Esophagus muscularis mucosa (tissue), 4 donors: Measurements from ENCODE around the gene RNU6-9. TPM values are rescaled to one million over a fixed set of nuclear protein-coding genes. Genes with fewer than 3 reads are reported as not detected.

Experiments
- DNase-seq: peaks from one replicate; pipeline ENCODE4 v3.0.0-alpha.2; 2017; ENCODE audit errors: extremely low spot score
- H3K27ac ChIP-seq, 4 donors: fragments of 200-600 bp; sonication (generic); replicated peaks in 1 of 4; 1 replicate in 3 of 4; 2 replicates in 1 of 4; pipeline ENCODE4 v1.5.1; 2016 to 2019; ENCODE audit warnings: mild to moderate bottlenecking in 1 of 4
- H3K27me3 ChIP-seq, 4 donors: fragments of 200-600 bp; sonication (generic); one replicate each; pipeline versions ENCODE4 v1.5.1 to v1.6.0; 2016 to 2019
- H3K36me3 ChIP-seq, 4 donors: fragments of 200-600 bp; sonication (generic); one replicate each; pipeline ENCODE4 v1.5.1; 2016 to 2019
- H3K4me1 ChIP-seq, 4 donors: fragments of 200-600 bp; sonication (generic); one replicate each; pipeline ENCODE4 v1.5.1; 2016 to 2019
- H3K4me3 ChIP-seq, 4 donors: fragments of 200-600 bp; sonication (generic); 1 replicate in 2 of 4; 2 replicates in 2 of 4; pipeline ENCODE4 v1.5.1; 2016 to 2019; ENCODE audit warnings: mild to moderate bottlenecking in 4 of 4, moderate library complexity in 1 of 4
- H3K9me3 ChIP-seq, 4 donors: fragments of 200-600 bp; sonication (generic); 1 replicate in 3 of 4; 2 replicates in 1 of 4; pipeline ENCODE4 v1.5.1; 2016 to 2019
- EP300 ChIP-seq: sonication (generic); formaldehyde crosslinking; IDR thresholded peaks from one replicate; pipeline ENCODE4 v1.6.1; 2017; ENCODE audit warnings: antibody characterized with exemption
- POLR2A ChIP-seq: fragments of 450-650 bp; IDR thresholded peaks from one replicate; pipeline ENCODE4 v1.6.1; 2017; ENCODE audit warnings: antibody characterized with exemption, moderate library complexity, mild to moderate bottlenecking, low read depth
- POLR2AphosphoS5 ChIP-seq, 2 donors: sonication (generic); formaldehyde crosslinking; IDR thresholded peaks; one replicate each; pipeline ENCODE4 v1.6.1; 2017; ENCODE audit warnings: antibody characterized with exemption in 2 of 2
- WGBS: methylation state at CpG from one replicate; pipeline ENCODE4 v1.1.5; 2018; 5-methylcytosine and 5-hydroxymethylcytosine counted together
- intact Hi-C: fragments of 100-400 bp; cut with DNase I; formaldehyde crosslinking; loops from one replicate; pipeline ENCODE4 v1.15.1; 2023
- total RNA-seq, 4 donors: library from RNA; depleted of rRNA; stranded (reverse); fragments of >200 nt; gene quantifications; one replicate each; pipeline versions ENCODE4 v1.1.0 to v1.2.1, GENCODE V29; 2016
- TF ChIP-seq, protein P1 (sequence below), 3 experiments: fragments of 200-600 bp in 2 of 3; fragments of 450-650 bp in 1 of 3; sonication (generic) in 2 of 3; IDR thresholded peaks; one replicate each; pipeline ENCODE4 v1.5.1; 2017 to 2019; ENCODE audit warnings: antibody characterized with exemption in 3 of 3, mild to moderate bottlenecking in 2 of 3, moderate library complexity in 1 of 3

The RNU6-9 gene
- total RNA-seq, 4 donors from 2014 or later, result not detected

DNA sequence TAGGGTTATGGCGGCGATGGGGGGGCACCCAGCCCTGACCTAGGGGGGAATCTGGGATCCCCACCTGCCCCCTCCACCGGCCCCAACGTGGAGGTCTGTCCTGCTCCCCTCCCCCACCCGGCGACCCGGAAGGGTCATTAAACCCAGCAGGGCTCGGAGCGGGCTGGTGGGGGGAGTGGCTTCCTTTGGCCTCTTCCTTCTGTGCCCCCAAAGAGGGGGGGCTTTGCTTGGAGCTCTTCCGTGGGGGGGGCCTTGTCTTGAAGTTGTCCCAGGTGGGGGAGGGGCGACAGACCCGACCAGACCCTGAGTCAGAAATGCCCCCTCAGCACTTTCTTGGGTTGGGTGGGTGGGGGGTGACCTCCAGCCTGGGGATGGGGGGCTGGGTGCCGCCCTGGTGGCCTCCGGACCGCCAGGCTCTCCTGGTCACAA lies 34.1 kb downstream of the RNU6-9 start:
- Histone ChIP-seq H3K27me3 (no peaks in the 10 kb centered on the region), H3K36me3 (peaks cover 0 to 24% (median 7%) of the 10 kb centered on the region in 4 donors), H3K4me3 (peak overlapping the region; percentile 82 to 98 (median 88)), H3K9me3 (no peaks in the 10 kb centered on the region), H3K4me1 (peaks cover 20 to 51% (median 38%) of the 10 kb centered on the region in 4 donors), H3K27ac (peak overlapping the region; percentile 80 to 88 (median 84))
- intact Hi-C loops, result no loop called here
- DNase-seq, result no peak
- TF ChIP-seq, protein P1, sequence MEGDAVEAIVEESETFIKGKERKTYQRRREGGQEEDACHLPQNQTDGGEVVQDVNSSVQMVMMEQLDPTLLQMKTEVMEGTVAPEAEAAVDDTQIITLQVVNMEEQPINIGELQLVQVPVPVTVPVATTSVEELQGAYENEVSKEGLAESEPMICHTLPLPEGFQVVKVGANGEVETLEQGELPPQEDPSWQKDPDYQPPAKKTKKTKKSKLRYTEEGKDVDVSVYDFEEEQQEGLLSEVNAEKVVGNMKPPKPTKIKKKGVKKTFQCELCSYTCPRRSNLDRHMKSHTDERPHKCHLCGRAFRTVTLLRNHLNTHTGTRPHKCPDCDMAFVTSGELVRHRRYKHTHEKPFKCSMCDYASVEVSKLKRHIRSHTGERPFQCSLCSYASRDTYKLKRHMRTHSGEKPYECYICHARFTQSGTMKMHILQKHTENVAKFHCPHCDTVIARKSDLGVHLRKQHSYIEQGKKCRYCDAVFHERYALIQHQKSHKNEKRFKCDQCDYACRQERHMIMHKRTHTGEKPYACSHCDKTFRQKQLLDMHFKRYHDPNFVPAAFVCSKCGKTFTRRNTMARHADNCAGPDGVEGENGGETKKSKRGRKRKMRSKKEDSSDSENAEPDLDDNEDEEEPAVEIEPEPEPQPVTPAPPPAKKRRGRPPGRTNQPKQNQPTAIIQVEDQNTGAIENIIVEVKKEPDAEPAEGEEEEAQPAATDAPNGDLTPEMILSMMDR (IDR thresholded peaks at IDR 0.05), result no peak
- TF ChIP-seq POLR2AphosphoS5 (IDR thresholded peaks at IDR 0.05), result no peak
- TF ChIP-seq EP300, result no peak
- no peak for TF ChIP-seq POLR2A
- WGBS, result 13% methylated on average over 3 of the region's 15 CpGs

DNA sequence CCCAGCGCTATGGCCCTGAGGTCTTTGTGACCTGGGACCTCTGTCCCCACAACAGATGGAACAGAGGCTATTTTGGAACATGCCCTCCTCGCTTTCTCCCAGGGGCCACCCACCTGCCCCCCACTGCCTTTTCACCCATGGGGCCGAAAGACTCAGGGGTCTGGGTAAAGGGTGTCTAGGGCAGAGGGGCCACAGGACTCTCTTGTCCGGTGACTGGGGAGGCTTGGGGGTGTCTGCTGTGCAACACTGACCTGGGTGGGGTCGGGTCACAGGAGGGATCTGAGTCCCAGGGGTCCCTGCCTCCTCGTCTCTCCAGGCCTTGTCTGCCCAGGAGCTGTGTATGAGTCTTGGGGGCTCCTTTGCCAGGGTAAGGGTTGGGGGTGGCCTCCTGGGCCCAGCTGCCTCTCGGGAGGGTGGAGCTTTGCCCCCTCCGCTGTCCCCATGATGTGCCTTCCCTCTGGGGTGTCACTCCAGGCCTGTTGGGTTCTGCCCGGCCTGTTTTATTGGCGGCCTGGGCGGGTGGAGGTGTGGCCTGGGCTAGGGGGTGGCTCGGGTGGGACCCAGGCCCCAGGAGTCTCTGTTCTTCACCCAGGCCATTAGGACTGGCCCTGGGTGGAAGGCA lies 34.6 kb downstream of the RNU6-9 start:
- H3K36me3 ChIP-seq, result peaks cover 0 to 27% (median 7%) of the 10 kb centered on the region in 4 donors
- 72% methylated on average over 7 of the region's 12 CpGs for WGBS
- H3K4me3 ChIP-seq, result peak overlapping the region; percentile 82 to 98 (median 88)
- no peaks in the 10 kb centered on the region for H3K9me3 ChIP-seq
- intact Hi-C loops, result no loop called here
- H3K27me3 ChIP-seq, result no peaks in the 10 kb centered on the region
- peaks cover 25 to 56% (median 43%) of the 10 kb centered on the region in 4 donors for H3K4me1 ChIP-seq
- no peak for DNase-seq
- H3K27ac ChIP-seq, result peak overlapping the region; percentile 80 to 88 (median 84)
- no peak for TF ChIP-seq POLR2A

DNA sequence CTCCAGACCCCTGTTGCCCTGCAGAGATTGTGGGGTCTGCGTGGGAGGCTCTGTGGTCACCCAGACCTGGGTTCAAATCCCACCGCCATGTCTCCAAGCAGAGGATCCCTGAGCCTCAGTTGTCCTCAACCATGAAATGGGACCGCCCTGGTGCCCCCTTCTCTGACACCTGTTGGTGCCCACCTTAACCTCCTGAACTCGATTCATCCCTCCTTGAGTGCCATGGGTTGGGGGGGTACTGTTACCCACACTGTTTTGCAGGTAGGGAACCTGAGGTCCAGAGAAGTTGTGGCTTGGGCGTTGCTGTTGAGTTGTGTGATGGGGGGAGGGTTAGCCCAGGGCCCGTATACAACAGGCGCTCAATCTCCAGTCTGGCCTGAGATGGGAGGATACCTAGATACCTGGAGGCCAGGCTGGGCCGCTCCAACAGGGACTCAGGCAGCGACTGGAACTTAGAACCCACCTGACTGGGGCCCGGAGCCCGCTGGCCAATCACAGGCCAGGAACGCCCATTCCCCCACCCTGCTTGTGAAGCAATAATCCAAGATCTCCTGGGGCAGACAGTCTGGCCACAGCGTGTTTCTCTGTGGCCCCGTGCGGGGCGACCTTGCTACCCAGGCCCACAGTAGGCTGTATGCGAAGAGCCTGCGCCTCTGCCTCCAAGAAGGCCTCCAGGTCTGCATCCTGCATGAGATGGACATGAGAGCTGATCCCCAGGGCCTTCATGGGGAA lies 35.4 kb downstream of the RNU6-9 start:
- Histone ChIP-seq H3K27ac (peak overlapping the region; percentile 80 to 88 (median 84)), H3K27me3 (no peaks in the 10 kb centered on the region), H3K4me3 (no peak overlapping the region), H3K36me3 (peaks cover 0 to 27% (median 7%) of the 10 kb centered on the region in 4 donors), H3K9me3 (no peaks in the 10 kb centered on the region), H3K4me1 (peaks cover 33 to 64% (median 51%) of the 10 kb centered on the region in 4 donors)
- intact Hi-C loops, result no loop called here
- TF ChIP-seq POLR2AphosphoS5 (IDR thresholded peaks at IDR 0.05) (no peak), POLR2A (no peak), EP300 (no peak)
- TF ChIP-seq, protein P1 (IDR thresholded peaks at IDR 0.05), result no peak
- DNase-seq, result no peak
- 74% methylated on average over 7 of the region's 18 CpGs for WGBS

DNA sequence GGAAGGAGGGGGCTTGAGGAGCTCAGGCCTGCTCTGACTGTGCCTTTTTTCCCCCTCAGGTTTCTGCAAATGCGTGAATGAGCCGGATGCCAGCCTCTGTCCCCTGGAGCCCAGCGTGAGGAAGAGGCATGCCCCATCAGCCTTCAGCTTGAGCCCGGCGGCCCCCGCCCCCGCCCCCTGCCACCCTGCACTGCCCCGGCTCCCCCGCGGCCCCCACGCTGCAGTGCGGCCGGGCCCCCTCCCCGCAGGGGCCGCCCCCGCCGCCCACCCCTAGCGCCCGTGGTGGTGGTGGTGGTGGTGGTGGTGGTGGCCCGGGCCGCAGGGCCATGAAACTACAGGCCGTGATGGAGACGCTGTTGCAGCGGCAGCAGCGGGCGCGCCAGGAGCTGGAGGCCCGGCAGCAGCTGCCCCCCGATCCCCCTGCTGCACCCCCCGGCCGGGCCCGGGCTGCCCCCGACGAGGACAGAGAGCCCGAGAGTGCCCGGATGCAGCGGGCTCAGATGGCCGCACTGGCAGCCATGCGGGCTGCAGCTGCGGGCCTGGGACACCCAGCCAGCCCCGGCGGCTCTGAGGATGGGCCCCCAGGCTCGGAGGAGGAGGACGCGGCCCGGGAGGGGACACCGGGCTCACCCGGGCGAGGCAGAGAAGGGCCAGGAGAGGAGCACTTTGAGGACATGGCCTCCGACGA lies 36.1 kb downstream of the RNU6-9 start:
- intact Hi-C loops, result no loop called here

More for the DNA sequence above, 36.1 kb downstream of the RNU6-9 start:
- Histone ChIP-seq H3K9me3 (no peaks in the 10 kb centered on the region), H3K4me1 (peaks cover 40 to 66% (median 54%) of the 10 kb centered on the region in 4 donors), H3K27me3 (no peaks in the 10 kb centered on the region), H3K27ac (no peak overlapping the region), H3K36me3 (peaks cover 0 to 27% (median 7%) of the 10 kb centered on the region in 4 donors), H3K4me3 (no peak overlapping the region)
- 96% methylated on average over 22 of the region's 51 CpGs for WGBS
- DNase-seq, result no peak
- TF ChIP-seq POLR2AphosphoS5 (IDR thresholded peaks at IDR 0.05), result no peak
- TF ChIP-seq EP300, result no peak
- TF ChIP-seq POLR2A, result no peak
- TF ChIP-seq, protein P1 (IDR thresholded peaks at IDR 0.05), result no peak
